ENCODE data around the gene SLC13A2. TPM values are rescaled to one million over a fixed set of nuclear protein-coding genes. Genes with fewer than 3 reads are reported as not detected.

The SLC13A2 gene
- total and polyA plus RNA-seq, 9 of the 15 experiments (the other 6 are each of a cell fraction or from before 2014, with no cell fraction given): 0.13 TPM; not detected in 8

- POLR2A ChIA-PET: no interaction called here
- ATAC-seq (no peak), FAIRE-seq (no peak), DNase-seq (ENCODE audit: extremely low read depth in 1 of 4, low spot score in 3 of 4) (no peak)
- Histone ChIP-seq H3K4me3 (no peak overlapping the region), H2AFZ (ENCODE audit: low read depth, low read length) (no peak overlapping the region), H3K9me1 (ENCODE audit: control insufficient read depth, insufficient read depth, low read length) (no peaks in the 10 kb centered on the region), H4K20me1 (replicated peaks; ENCODE audit: control insufficient read depth, insufficient read depth, low read length) (peaks cover 27% of the 10 kb centered on the region), H3K4me2 (ENCODE audit: insufficient read depth, low read length) (no peak overlapping the region), H3K27me3 (ENCODE audit: control insufficient read depth in 2 of 2, insufficient read depth in 2 of 2, low read length in 2 of 2) (peaks cover 31 to 75% of the 10 kb centered on the region in 2 experiments; a peak in 4 of 5 replicates), H3K79me2 (ENCODE audit: control insufficient read depth, insufficient read depth, low read length) (no peaks in the 10 kb centered on the region), H3K9ac (ENCODE audit: insufficient read depth in 1 of 2, low read depth in 2 of 2, low read length in 2 of 2) (no peak overlapping the region), H3K4me1 (replicated peaks in 1 of 2; ENCODE audit: control insufficient read depth in 2 of 2, insufficient read depth in 2 of 2, low read length in 2 of 2) (peaks cover 5 to 9% of the 10 kb centered on the region in 2 experiments; a peak in 3 of 5 replicates), H3K36me3 (ENCODE audit: control insufficient read depth, insufficient read depth, low read length) (no peaks in the 10 kb centered on the region), H3K27ac (ENCODE audit: extremely low read depth, low read depth, low read length) (no peak overlapping the region), H3K9me3 (replicated peaks; ENCODE audit: control insufficient read depth, insufficient read depth, low read depth, low read length) (no peaks in the 10 kb centered on the region)
- in situ Hi-C loops (cut with MboI): no loop called here
- intact Hi-C loops (cut with micrococcal nuclease): no loop called here
- WGBS (ENCODE audit: insufficient coverage, low coverage, missing lambda C conversion rate): 10% methylated on average over 8 of the region's 8 CpGs
- CTCF ChIA-PET (ENCODE audit: low intra/inter-chr PET ratio): no interaction called here
- no TSS peak for BruUV-seq (replicated peaks)
- no peak for TF ChIP-seq NFYB (IDR thresholded peaks at IDR 0.05; ENCODE audit: extremely low read depth, insufficient read length)
- no peak for TF ChIP-seq ZBTB11 (CRISPR knock-in tag; IDR thresholded peaks at IDR 0.05)
- TF ChIP-seq ZNF655 (CRISPR knock-in tag; IDR thresholded peaks at IDR 0.05): no peak
- TF ChIP-seq MNT (conservative IDR thresholded peaks at IDR 0.05): no peak
- no peak for TF ChIP-seq KLF16 (IDR thresholded peaks at IDR 0.05)
- TF ChIP-seq CBX8 (IDR thresholded peaks at IDR 0.05; ENCODE audit: borderline replicate concordance, extremely low read depth, low read depth, low read length, poor library complexity, severe bottlenecking): no peak
- TF ChIP-seq ARID1B (IDR thresholded peaks at IDR 0.05): no peak
- no peak for TF ChIP-seq NR2C1 (IDR thresholded peaks at IDR 0.05)
- no peak for TF ChIP-seq NR2C1 (tag; IDR thresholded peaks at IDR 0.05)
- TF ChIP-seq ARID2 (IDR thresholded peaks at IDR 0.05): no peak
- TF ChIP-seq ZNF146 (CRISPR knock-in tag; IDR thresholded peaks at IDR 0.05; ENCODE audit: unreplicated experiment): no peak
- TF ChIP-seq BHLHE40 (IDR thresholded peaks at IDR 0.05; ENCODE audit: low read length): no peak
- TF ChIP-seq BDP1 (IDR thresholded peaks at IDR 0.05; ENCODE audit: insufficient read depth, insufficient read length): no peak
- no peak for TF ChIP-seq HNRNPL (IDR thresholded peaks at IDR 0.05; ENCODE audit: low read depth, low read length)
- TF ChIP-seq ZNF696 (CRISPR knock-in tag; conservative IDR thresholded peaks at IDR 0.05): no peak
- TF ChIP-seq PHF8 (IDR thresholded peaks at IDR 0.05; ENCODE audit: borderline replicate concordance, low read length): no peak
- no peak for TF ChIP-seq HDAC1 (IDR thresholded peaks at IDR 0.05)
Observed at GRCh38 chr17:28469376-28469775, 4.1 kb upstream of the SLC13A2 start.
